SW480 (cell line): ENCODE results near the gene NME3.
"Not testable (repeated sequence)": the region's sequence is repeated elsewhere in the genome, so short reads cannot be mapped to it uniquely, and the experiment has no call there.

Experiments
- DNase-seq: peaks from one replicate; pipeline ENCODE4 v3.0.0-alpha.2; 2016; ENCODE audit warnings: low spot score

Gene NME3

GRCh38 chr16:1771188-1771863 is at the start of gene NME3:
Gene NME3 (minus strand): TSS chr16:1771543. CDS start chr16:1771534, 9 bp downstream.
- peak; percentile 49 for DNase-seq

- no peak for DNase-seq
Measured at GRCh38 chr16:1820946-1821290, 49.6 kb upstream of the NME3 start.

GRCh38 chr16:1820096-1820945 is 49.0 kb upstream of the NME3 start:
- DNase-seq, result no peak

GRCh38 chr16:1819611-1820010 is 48.3 kb upstream of the NME3 start:
- DNase-seq, result no peak

GRCh38 chr16:1818873-1819525 is 47.7 kb upstream of the NME3 start:
- no peak for DNase-seq

GRCh38 chr16:1818204-1818872 is 47.0 kb upstream of the NME3 start:
- no peak for DNase-seq

- no peak for DNase-seq
Measured at GRCh38 chr16:1817716-1818115, 46.4 kb upstream of the NME3 start.

- DNase-seq, result no peak
Measured at GRCh38 chr16:1817276-1817589, 45.9 kb upstream of the NME3 start.

- DNase-seq, result no peak
Measured at GRCh38 chr16:1816396-1817275, 45.3 kb upstream of the NME3 start.

- DNase-seq, result no peak
Measured at GRCh38 chr16:1815461-1815860, 44.1 kb upstream of the NME3 start.

GRCh38 chr16:1812732-1813163 is 41.4 kb upstream of the NME3 start:
- peak; percentile 74 for DNase-seq

GRCh38 chr16:1810536-1810935 is 39.2 kb upstream of the NME3 start:
- no peak for DNase-seq

GRCh38 chr16:1810106-1810505 is 38.8 kb upstream of the NME3 start:
- DNase-seq, result no peak

- no peak for DNase-seq
Measured at GRCh38 chr16:1809281-1809801, 38.0 kb upstream of the NME3 start.

GRCh38 chr16:1808691-1809090 is 37.3 kb upstream of the NME3 start:
- DNase-seq, result no peak

GRCh38 chr16:1807626-1808025 is 36.3 kb upstream of the NME3 start:
- DNase-seq, result no peak

- DNase-seq, result no peak
Measured at GRCh38 chr16:1800701-1801100, 29.4 kb upstream of the NME3 start.

GRCh38 chr16:1799263-1799662 is 27.9 kb upstream of the NME3 start:
- not testable (repeated sequence) for DNase-seq

GRCh38 chr16:1794908-1795666 is 23.7 kb upstream of the NME3 start:
- no peak for DNase-seq

- no peak for DNase-seq
Measured at GRCh38 chr16:1794221-1794871, 23.0 kb upstream of the NME3 start.
